H9 (cell line): ENCODE data around the gene ENC1. TPM values are rescaled to one million over a fixed set of nuclear protein-coding genes. Genes with fewer than 3 reads are reported as not detected.

Experiments
- DNase-seq: peaks from one replicate; pipeline ENCODE4 v3.0.0-alpha.2; 2017
- H2AFZ ChIP-seq: one replicate; pipeline ENCODE4 v1.6.1; 2013; ENCODE audit warnings: mild to moderate bottlenecking, low read length, control low read depth, moderate library complexity
- H2AK5ac ChIP-seq: 2 replicates; pipeline ENCODE4 v1.6.1; 2013; ENCODE audit warnings: low read length, control low read depth, mixed read lengths; ENCODE audit not compliant: insufficient read length
- H2BK120ac ChIP-seq: one replicate; pipeline ENCODE4 v1.6.1; 2013; ENCODE audit warnings: low read depth, mild to moderate bottlenecking, low read length, control low read depth, inconsistent platforms; ENCODE audit not compliant: poor library complexity, severe bottlenecking
- H2BK12ac ChIP-seq: 2 replicates; pipeline ENCODE4 v1.6.1; 2013; ENCODE audit warnings: low read length, control low read depth, mixed read lengths, low read depth; ENCODE audit not compliant: insufficient read length
- H2BK15ac ChIP-seq: 2 replicates; pipeline ENCODE4 v1.6.1; 2013; ENCODE audit warnings: low read depth, low read length, control low read depth
- H2BK20ac ChIP-seq: one replicate; pipeline ENCODE4 v1.6.1; 2013; ENCODE audit warnings: low read depth, mild to moderate bottlenecking, low read length, control low read depth, inconsistent platforms; ENCODE audit not compliant: poor library complexity, severe bottlenecking
- H2BK5ac ChIP-seq: 2 replicates; pipeline ENCODE4 v1.6.1; 2013; ENCODE audit warnings: low read length, control low read depth, mixed read lengths; ENCODE audit not compliant: insufficient read length
- H3K14ac ChIP-seq: 2 replicates; pipeline ENCODE4 v1.6.1; 2013; ENCODE audit warnings: low read length, control low read depth; ENCODE audit not compliant: insufficient read depth
- H3K18ac ChIP-seq: 2 replicates; pipeline ENCODE4 v1.6.1; 2013; ENCODE audit warnings: low read depth, mild to moderate bottlenecking, mixed read lengths, low read length, control low read depth; ENCODE audit not compliant: insufficient read length
- H3K23ac ChIP-seq: 2 replicates; pipeline ENCODE4 v1.6.1; 2013; ENCODE audit warnings: low read length, control low read depth, mixed read lengths, low read depth; ENCODE audit not compliant: insufficient read length
- H3K23me2 ChIP-seq: 2 replicates; pipeline ENCODE4 v1.6.1; 2013; ENCODE audit warnings: low read depth, mild to moderate bottlenecking, mixed read lengths, low read length, control low read depth; ENCODE audit not compliant: insufficient read length, poor library complexity, severe bottlenecking
- H3K27ac ChIP-seq: 2 replicates; pipeline ENCODE4 v1.5.1; 2013; ENCODE audit warnings: low read length, control low read depth, mixed read lengths, low read depth; ENCODE audit not compliant: insufficient read length
- H3K27me3 ChIP-seq: 2 replicates; pipeline ENCODE4 v1.6.1; 2013; ENCODE audit warnings: low read length, control low read depth, inconsistent platforms; ENCODE audit not compliant: insufficient read depth
- H3K4ac ChIP-seq: 2 replicates; pipeline ENCODE4 v1.6.1; 2013; ENCODE audit warnings: low read depth, mild to moderate bottlenecking, control low read depth, inconsistent platforms, low read length, moderate library complexity
- H3K4me1 ChIP-seq: 2 replicates; pipeline ENCODE4 v1.6.1; 2013; ENCODE audit warnings: low read length, control low read depth, inconsistent platforms; ENCODE audit not compliant: insufficient read depth
- H3K4me2 ChIP-seq: 2 replicates; pipeline ENCODE4 v1.6.1; 2013; ENCODE audit warnings: low read length, control low read depth, mixed read lengths; ENCODE audit not compliant: insufficient read length, insufficient read depth
- H3K56ac ChIP-seq: 2 replicates; pipeline ENCODE4 v1.6.1; 2013; ENCODE audit warnings: low read depth, mild to moderate bottlenecking, mixed read lengths, low read length, control low read depth; ENCODE audit not compliant: insufficient read length
- H3K79me1 ChIP-seq: 2 replicates; pipeline ENCODE4 v1.6.1; 2013; ENCODE audit warnings: low read depth, mild to moderate bottlenecking, moderate library complexity, low read length, control low read depth, inconsistent platforms; ENCODE audit not compliant: insufficient read depth, poor library complexity, severe bottlenecking
- H3K79me2 ChIP-seq: 2 replicates; pipeline ENCODE4 v1.6.1; 2013; ENCODE audit warnings: low read length, control low read depth, inconsistent platforms; ENCODE audit not compliant: insufficient read depth
- H3K9ac ChIP-seq: 2 replicates; pipeline ENCODE4 v1.6.1; 2013; ENCODE audit warnings: low read length, control low read depth, mixed read lengths; ENCODE audit not compliant: insufficient read length; ENCODE audit errors: extremely low read depth
- H3K9me3 ChIP-seq: one replicate; pipeline ENCODE4 v1.6.1; 2013; ENCODE audit warnings: low read depth, low read length, inconsistent platforms; ENCODE audit not compliant: control insufficient read depth
- H3T11ph ChIP-seq: one replicate; pipeline ENCODE4 v1.6.1; 2013; ENCODE audit warnings: mild to moderate bottlenecking, low read length, control low read depth, inconsistent platforms
- H4K20me1 ChIP-seq: one replicate; pipeline ENCODE4 v1.6.1; 2013; ENCODE audit not compliant: control insufficient read depth, insufficient read length, insufficient read depth
- H4K5ac ChIP-seq: 2 replicates; pipeline ENCODE4 v1.6.1; 2013; ENCODE audit warnings: low read depth, mild to moderate bottlenecking, mixed read lengths, low read length, control low read depth; ENCODE audit not compliant: insufficient read length
- H4K8ac ChIP-seq: replicated peaks from 2 replicates; pipeline ENCODE4 v1.6.1; 2013; ENCODE audit warnings: low read length, control low read depth, mixed read lengths, low read depth; ENCODE audit not compliant: insufficient read length
- H4K91ac ChIP-seq: 2 replicates; pipeline ENCODE4 v1.6.1; 2013; ENCODE audit warnings: low read depth, mild to moderate bottlenecking, moderate library complexity, mixed read lengths, low read length, control low read depth; ENCODE audit not compliant: insufficient read length
- H3K27ac Mint-ChIP-seq, 3 experiments: 2 replicates in 2 of 3; 3 replicates in 1 of 3; pipeline ENCODE4 v1.8.0; 2020 to 2021; ENCODE audit warnings: mixed read lengths in 3 of 3, mild to moderate bottlenecking in 1 of 3, moderate library complexity in 1 of 3
- H3K27me3 Mint-ChIP-seq: 2 replicates; pipeline ENCODE4 v1.8.0; 2021; ENCODE audit warnings: low read depth, mild to moderate bottlenecking, moderate library complexity, mixed read lengths
- H3K36me3 Mint-ChIP-seq, 3 experiments: 2 replicates in 2 of 3; 3 replicates in 1 of 3; pipeline ENCODE4 v1.8.0; 2020 to 2021; ENCODE audit warnings: low read depth in 3 of 3, mixed read lengths in 3 of 3; ENCODE audit not compliant: insufficient read depth in 1 of 3
- H3K4me1 Mint-ChIP-seq, 2 experiments: 2 replicates each; pipeline ENCODE4 v1.8.0; 2020; ENCODE audit warnings: mixed read lengths in 2 of 2
- H3K4me3 Mint-ChIP-seq, 2 experiments: 2 replicates in 1 of 2; 3 replicates in 1 of 2; pipeline ENCODE4 v1.8.0; 2020 to 2021; ENCODE audit warnings: mild to moderate bottlenecking in 2 of 2, mixed read lengths in 2 of 2, moderate library complexity in 1 of 2
- H3K9me3 Mint-ChIP-seq, 2 experiments: 2 replicates in 1 of 2; 3 replicates in 1 of 2; pipeline ENCODE4 v1.8.0; 2020; ENCODE audit warnings: mild to moderate bottlenecking in 2 of 2, mixed read lengths in 2 of 2, moderate library complexity in 1 of 2
- WGBS: extraction: QIAGEN DNeasy Blood & Tissue Kit; methylation state at CpG from one replicate; pipeline ENCODE4 v1.1.7; 2013; ENCODE audit warnings: missing lambda C conversion rate, low lambda C conversion rate, mixed read lengths; ENCODE audit not compliant: insufficient read length; ENCODE audit errors: extremely low coverage; 5-methylcytosine and 5-hydroxymethylcytosine counted together
- total RNA-seq: library from RNA; stranded (reverse); gene quantifications from 2 replicates; pipeline ENCODE4 v1.2.1, GENCODE V29; 2021
- TF ChIP-seq, protein P1 (sequence below): fragments of 200-600 bp; sonication (generic); conservative IDR thresholded peaks from 3 replicates; pipeline ENCODE4 v1.8.0; 2021; ENCODE audit warnings: antibody characterized with exemption, mild to moderate bottlenecking

Gene ENC1
- total RNA-seq, 1 experiment from 2014 or later, result 14.4 TPM

DNA sequence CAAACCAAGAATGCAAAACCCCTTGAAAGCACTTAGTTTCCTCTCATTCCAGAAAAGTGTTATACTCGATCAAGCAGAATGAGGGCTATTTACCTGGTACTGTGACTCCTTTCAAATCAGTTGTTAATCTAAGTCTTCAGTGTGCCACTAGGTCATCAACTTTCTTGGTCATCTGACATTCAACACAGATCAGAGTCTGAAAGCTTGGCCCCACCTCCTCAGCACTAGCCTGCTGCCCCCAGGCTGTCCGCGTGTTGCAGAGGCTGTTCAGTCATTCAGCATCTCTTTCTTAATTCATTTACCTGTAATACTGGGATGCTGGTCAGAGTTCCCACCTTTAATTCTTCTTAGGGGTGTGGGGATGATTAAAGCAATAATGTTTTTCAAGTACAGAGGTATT, 28.5 kb downstream of the ENC1 start:
- WGBS, result no CpG with 5 or more reads among the region's 3 CpGs
- no peak overlapping the region for H3K27ac Mint-ChIP-seq

More for the DNA sequence above, 28.5 kb downstream of the ENC1 start:
- H3K9ac ChIP-seq, result no peak overlapping the region
- no peak overlapping the region for H2AK5ac ChIP-seq
- H3K27ac ChIP-seq, result no peak overlapping the region
- Mint-ChIP-seq H3K36me3 (no peaks in the 10 kb centered on the region), H3K4me1 (peaks cover 4 to 8% of the 10 kb centered on the region in 2 experiments; a peak in 2 of 4 replicates), H3K27me3 (no peaks in the 10 kb centered on the region; the same call in 1 of the 2 replicates), H3K9me3 (no peaks in the 10 kb centered on the region), H3K4me3 (no peak overlapping the region)
- no peak overlapping the region for H2BK12ac ChIP-seq
- no peaks in the 10 kb centered on the region for H3K23me2 ChIP-seq
- H2BK120ac ChIP-seq, result no peak overlapping the region
- H4K8ac ChIP-seq, result no peak overlapping the region
- DNase-seq, result no peak
- H2BK15ac ChIP-seq, result no peak overlapping the region
- no peaks in the 10 kb centered on the region for H3K4me1 ChIP-seq
- no peak overlapping the region for H2BK5ac ChIP-seq
- H3K18ac ChIP-seq, result no peak overlapping the region
- H3K4ac ChIP-seq, result no peak overlapping the region
- no peak overlapping the region for H2BK20ac ChIP-seq
- TF ChIP-seq, protein P1, sequence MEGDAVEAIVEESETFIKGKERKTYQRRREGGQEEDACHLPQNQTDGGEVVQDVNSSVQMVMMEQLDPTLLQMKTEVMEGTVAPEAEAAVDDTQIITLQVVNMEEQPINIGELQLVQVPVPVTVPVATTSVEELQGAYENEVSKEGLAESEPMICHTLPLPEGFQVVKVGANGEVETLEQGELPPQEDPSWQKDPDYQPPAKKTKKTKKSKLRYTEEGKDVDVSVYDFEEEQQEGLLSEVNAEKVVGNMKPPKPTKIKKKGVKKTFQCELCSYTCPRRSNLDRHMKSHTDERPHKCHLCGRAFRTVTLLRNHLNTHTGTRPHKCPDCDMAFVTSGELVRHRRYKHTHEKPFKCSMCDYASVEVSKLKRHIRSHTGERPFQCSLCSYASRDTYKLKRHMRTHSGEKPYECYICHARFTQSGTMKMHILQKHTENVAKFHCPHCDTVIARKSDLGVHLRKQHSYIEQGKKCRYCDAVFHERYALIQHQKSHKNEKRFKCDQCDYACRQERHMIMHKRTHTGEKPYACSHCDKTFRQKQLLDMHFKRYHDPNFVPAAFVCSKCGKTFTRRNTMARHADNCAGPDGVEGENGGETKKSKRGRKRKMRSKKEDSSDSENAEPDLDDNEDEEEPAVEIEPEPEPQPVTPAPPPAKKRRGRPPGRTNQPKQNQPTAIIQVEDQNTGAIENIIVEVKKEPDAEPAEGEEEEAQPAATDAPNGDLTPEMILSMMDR, result no peak
- no peak overlapping the region for H3K14ac ChIP-seq
- no peak overlapping the region for H3K4me2 ChIP-seq
- H4K91ac ChIP-seq, result no peak overlapping the region
- no peak overlapping the region for H3K23ac ChIP-seq
- H3K79me1 ChIP-seq, result no peaks in the 10 kb centered on the region
- H3K9me3 ChIP-seq, result no peaks in the 10 kb centered on the region
- no peak overlapping the region for H2AFZ ChIP-seq
- no peak overlapping the region for H3K56ac ChIP-seq
- no peaks in the 10 kb centered on the region for H3K79me2 ChIP-seq
- H3T11ph ChIP-seq, result no peak overlapping the region
- no peaks in the 10 kb centered on the region for H4K20me1 ChIP-seq
- H3K27me3 ChIP-seq, result no peaks in the 10 kb centered on the region
- H4K5ac ChIP-seq, result no peak overlapping the region
